AML-193 (cell line): ENCODE measurements around the gene BTG1.
A peak's percentile ranks its signal among the peaks of the same experiment; 100 is the strongest.

Experiments used
- DNase-seq, 2 experiments: peaks; one replicate each; lab custom pipeline; 2025; lab: John Stamatoyannopoulos, UW

The BTG1 gene

DNA sequence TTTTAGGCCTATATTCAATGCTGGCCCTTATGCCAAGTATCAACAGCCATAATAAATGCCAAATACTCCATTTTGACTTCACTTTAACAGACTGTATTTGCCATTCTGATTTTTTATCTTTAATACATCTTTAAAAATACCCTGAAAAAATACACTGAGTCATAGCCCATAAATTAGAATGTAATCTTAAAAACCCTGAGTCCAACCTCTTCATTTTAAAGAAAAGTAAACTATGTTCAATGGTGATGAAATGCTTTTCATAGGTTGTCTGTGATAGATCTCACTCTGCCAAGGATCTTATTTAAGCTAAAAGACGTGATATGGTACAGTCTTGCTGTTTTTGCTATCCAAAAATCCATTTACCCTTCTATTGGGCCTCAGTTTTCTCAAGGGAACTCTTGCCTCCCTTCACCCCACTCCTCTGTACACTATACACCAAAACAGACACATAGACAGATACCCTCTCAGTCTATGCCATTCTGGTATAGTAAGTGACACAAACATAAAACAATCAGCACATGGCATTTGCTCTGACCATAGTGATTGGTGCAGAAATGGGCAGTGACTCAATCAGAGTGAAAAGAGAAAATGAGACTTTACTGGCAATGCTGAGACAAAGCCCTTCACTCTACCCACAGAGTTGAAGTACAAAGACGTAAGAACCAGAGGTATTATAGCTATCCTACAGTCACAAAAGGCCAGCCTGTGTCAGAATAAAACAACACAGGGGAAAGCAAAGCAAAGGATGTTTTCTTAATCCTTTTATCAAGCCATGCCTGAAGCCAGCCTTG is 49.1 kb downstream of the BTG1 start:
- DNase-seq, result no peak

DNA sequence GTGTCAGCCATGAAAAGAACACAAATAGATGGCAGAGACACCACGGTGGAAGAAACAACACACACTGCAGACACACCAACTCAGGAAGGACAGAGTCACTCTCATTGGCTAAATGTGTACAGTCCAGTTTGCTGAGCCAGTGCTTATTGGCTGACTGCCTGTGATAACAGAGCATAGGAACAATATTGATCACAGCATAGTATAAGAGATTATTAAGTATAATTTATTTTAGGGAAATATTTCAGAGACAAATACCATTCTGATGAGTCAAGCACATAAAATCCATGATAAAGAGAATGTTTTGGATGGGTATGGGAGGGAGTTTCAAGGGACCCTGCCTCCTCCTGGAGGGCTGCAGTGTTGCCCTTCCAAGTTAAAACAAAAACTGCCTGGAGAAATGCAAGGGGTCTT is 50.9 kb downstream of the BTG1 start:
- no peak for DNase-seq

DNA sequence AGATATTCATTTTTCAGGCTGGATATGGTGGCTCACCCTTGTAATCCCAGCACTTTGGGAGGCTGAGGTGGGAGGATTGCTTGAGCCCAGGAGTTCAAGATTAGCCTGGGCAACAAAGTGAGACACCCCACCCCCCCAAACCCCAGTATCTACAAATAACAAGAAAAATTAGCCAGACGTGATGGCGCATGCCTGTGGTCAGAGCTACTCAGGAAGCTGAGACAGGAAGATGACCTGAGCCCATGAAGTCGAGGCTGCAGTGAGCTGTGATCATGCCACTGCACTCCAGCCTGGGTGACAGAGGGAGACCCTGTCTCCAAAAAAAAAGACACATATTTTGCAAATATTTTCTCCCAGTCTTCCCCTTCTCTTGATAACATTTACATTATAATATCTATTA is 51.3 kb downstream of the BTG1 start:
- DNase-seq, result peak; percentile 23 to 29
